ENCODE results near the gene MBNL1. TPM values are rescaled to one million over a fixed set of nuclear protein-coding genes. Genes with fewer than 3 reads are reported as not detected.
"Not testable (repeated sequence)": the region's sequence is repeated elsewhere in the genome, so short reads cannot be mapped to it uniquely, and the experiment has no call there.

MBNL1 gene
- total and polyA plus RNA-seq, 3 experiments from 2014 or later = 303 to 391 (median 386) TPM

- Mint-ChIP-seq H3K4me3 (peak overlapping the region in 4 of 7 donors; percentile 13 to 61 (median 40)), H3K4me1 (peaks cover 80 to 95% (median 89%) of the 10 kb centered on the region in 3 donors), H3K36me3 (peaks cover 31 to 90% (median 45%) of the 10 kb centered on the region in 3 donors), H3K27ac (peak overlapping the region in 7 of 8 donors; percentile 20 to 86 (median 61))
- H3K27me3 Mint-ChIP-seq; H3K9me3 ChIP-seq (ENCODE audit: low read length); H3K9me3 Mint-ChIP-seq; DNase-seq; H3K4me3 ChIP-seq (ENCODE audit: low read length); POLR2A ChIA-PET; CTCF ChIA-PET; H3K27me3 ChIP-seq (ENCODE audit: insufficient read depth, low read length, poor library complexity, severe bottlenecking); H3K27ac ChIP-seq (ENCODE audit: low read depth, low read length); H3K36me3 ChIP-seq (ENCODE audit: insufficient read depth, low read length): not testable (repeated sequence)
- peaks cover 36% of the 10 kb centered on the region for H3K4me1 ChIP-seq (ENCODE audit: insufficient read depth, low read length)
These were observed 98.5 kb downstream of the MBNL1 start for GRCh38 chr3:152367192-152367591.

- POLR2A ChIA-PET = interaction anchor here (2.4 kb wide), 1 partner anchor 103 kb away, joined by 7 read pairs; the partner anchor contains the start of gene MBNL1
- peak overlapping the region in 4 of 7 donors; percentile 35 to 61 (median 40) for H3K4me3 Mint-ChIP-seq
- H3K36me3 Mint-ChIP-seq = peaks cover 22 to 84% (median 36%) of the 10 kb centered on the region in 3 donors
These were observed 103.9 kb downstream of the MBNL1 start for GRCh38 chr3:152372633-152373032.

GRCh38 chr3:152373379-152373778 lies 104.7 kb downstream of the MBNL1 start:
- POLR2A ChIA-PET = interaction anchor here (2.4 kb wide), 1 partner anchor 104 kb away, joined by 7 read pairs; the partner anchor contains the start of gene MBNL1
- peaks cover 68% of the 10 kb centered on the region for H3K4me1 ChIP-seq (ENCODE audit: insufficient read depth, low read length)
- no peak overlapping the region for H3K4me3 ChIP-seq (ENCODE audit: low read length)
- no peaks in the 10 kb centered on the region for H3K27me3 ChIP-seq (ENCODE audit: insufficient read depth, low read length, poor library complexity, severe bottlenecking)
- no peak for DNase-seq
- H3K36me3 ChIP-seq (ENCODE audit: insufficient read depth, low read length) = peaks cover 12% of the 10 kb centered on the region
- Mint-ChIP-seq H3K27me3 (no peaks in the 10 kb centered on the region), H3K4me3 (peak overlapping the region in 6 of 7 donors; percentile 10 to 58 (median 44)), H3K4me1 (peaks cover 85 to 99% (median 96%) of the 10 kb centered on the region in 3 donors), H3K36me3 (peaks cover 16 to 82% (median 37%) of the 10 kb centered on the region in 3 donors), H3K27ac (peak overlapping the region in 6 of 8 donors; percentile 47 to 93 (median 68)), H3K9me3 (no peaks in the 10 kb centered on the region)
- H3K27ac ChIP-seq (ENCODE audit: low read depth, low read length) = no peak overlapping the region
- CTCF ChIA-PET = interaction anchor here (0.7 to 1.6 kb wide), 2 partner anchors 9 to 189 kb away, joined by 3 to 5 read pairs; no protein-coding TSS in a partner anchor
- H3K9me3 ChIP-seq (ENCODE audit: low read length) = no peaks in the 10 kb centered on the region

More at GRCh38 chr3:152372633-152373032, 103.9 kb downstream of the MBNL1 start:
- H3K36me3 ChIP-seq (ENCODE audit: insufficient read depth, low read length); H3K27me3 ChIP-seq (ENCODE audit: insufficient read depth, low read length, poor library complexity, severe bottlenecking); H3K9me3 Mint-ChIP-seq; H3K27ac ChIP-seq (ENCODE audit: low read depth, low read length); H3K27me3 Mint-ChIP-seq; H3K4me3 ChIP-seq (ENCODE audit: low read length); H3K9me3 ChIP-seq (ENCODE audit: low read length); DNase-seq: not testable (repeated sequence)
- peaks cover 62% of the 10 kb centered on the region for H3K4me1 ChIP-seq (ENCODE audit: insufficient read depth, low read length)
- peaks cover 88 to 100% (median 99%) of the 10 kb centered on the region in 3 donors for H3K4me1 Mint-ChIP-seq
- peak overlapping the region in 7 of 8 donors; percentile 35 to 84 (median 58) for H3K27ac Mint-ChIP-seq
- CTCF ChIA-PET = interaction anchor here (0.7 to 1.5 kb wide), 2 partner anchors 8 to 20 kb away, joined by 3 to 4 read pairs; no protein-coding TSS in a partner anchor

- H3K4me1 ChIP-seq (ENCODE audit: insufficient read depth, low read length) = peaks cover 69% of the 10 kb centered on the region
- no peak overlapping the region for H3K27ac ChIP-seq (ENCODE audit: low read depth, low read length)
- H3K36me3 ChIP-seq (ENCODE audit: insufficient read depth, low read length) = peaks cover 12% of the 10 kb centered on the region
- H3K36me3 Mint-ChIP-seq = peaks cover 16 to 77% (median 37%) of the 10 kb centered on the region in 3 donors
- no peaks in the 10 kb centered on the region for H3K9me3 Mint-ChIP-seq
- ChIA-PET POLR2A (interaction anchor here (2.4 kb wide), 1 partner anchor 105 kb away, joined by 7 read pairs; the partner anchor contains the start of gene MBNL1), CTCF (interaction anchor here (1.6 kb wide), 1 partner anchor 191 kb away, joined by 5 read pairs; no protein-coding TSS in a partner anchor)
- H3K27ac Mint-ChIP-seq = peak overlapping the region in 7 of 8 donors; percentile 19 to 84 (median 43)
- H3K4me3 Mint-ChIP-seq = peak overlapping the region in 3 of 7 donors; percentile 2 to 17 (median 13)
- H3K4me3 ChIP-seq (ENCODE audit: low read length) = no peak overlapping the region
- no peaks in the 10 kb centered on the region for H3K27me3 ChIP-seq (ENCODE audit: insufficient read depth, low read length, poor library complexity, severe bottlenecking)
- DNase-seq = no peak
- no peaks in the 10 kb centered on the region for H3K27me3 Mint-ChIP-seq
- peaks cover 83 to 99% (median 96%) of the 10 kb centered on the region in 3 donors for H3K4me1 Mint-ChIP-seq
- no peaks in the 10 kb centered on the region for H3K9me3 ChIP-seq (ENCODE audit: low read length)
These were observed 105.7 kb downstream of the MBNL1 start for GRCh38 chr3:152374262-152374990.

DNA sequence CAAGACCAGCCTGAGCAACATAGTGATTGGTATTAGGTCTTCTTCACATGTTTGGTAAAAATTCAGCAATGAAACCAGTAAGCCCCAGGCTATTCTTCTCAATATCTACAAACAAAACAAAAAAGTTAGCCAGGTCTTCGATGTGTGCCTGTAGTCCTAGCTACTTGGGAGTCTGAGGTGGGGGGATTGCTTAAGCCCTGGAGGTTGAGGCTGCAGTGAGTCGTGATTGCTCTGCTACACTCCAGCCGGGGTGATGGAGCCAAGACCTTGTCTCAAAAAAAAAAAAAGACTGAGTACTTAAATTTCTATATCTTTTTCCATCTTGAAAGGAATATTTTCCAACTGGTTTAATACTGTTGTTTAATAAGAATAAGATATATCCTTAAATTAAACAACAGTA lies 106.8 kb downstream of the MBNL1 start:
- Histone ChIP-seq H3K4me3 (ENCODE audit: low read length) (no peak overlapping the region), H3K4me1 (ENCODE audit: insufficient read depth, low read length) (peaks cover 70% of the 10 kb centered on the region), H3K27ac (ENCODE audit: low read depth, low read length) (no peak overlapping the region), H3K27me3 (ENCODE audit: insufficient read depth, low read length, poor library complexity, severe bottlenecking) (no peaks in the 10 kb centered on the region), H3K9me3 (ENCODE audit: low read length) (no peaks in the 10 kb centered on the region), H3K36me3 (ENCODE audit: insufficient read depth, low read length) (peaks cover 12% of the 10 kb centered on the region)
- Mint-ChIP-seq H3K9me3 (no peaks in the 10 kb centered on the region), H3K4me1 (peaks cover 83 to 99% (median 96%) of the 10 kb centered on the region in 3 donors), H3K4me3 (peak overlapping the region in 2 of 7 donors; percentile 1 to 12), H3K36me3 (peaks cover 16 to 68% (median 28%) of the 10 kb centered on the region in 3 donors), H3K27me3 (no peaks in the 10 kb centered on the region), H3K27ac (peak overlapping the region in 6 of 8 donors; percentile 9 to 57 (median 52))
- no peak for DNase-seq
- ChIA-PET POLR2A (no interaction called here), CTCF (no interaction called here)

DNA sequence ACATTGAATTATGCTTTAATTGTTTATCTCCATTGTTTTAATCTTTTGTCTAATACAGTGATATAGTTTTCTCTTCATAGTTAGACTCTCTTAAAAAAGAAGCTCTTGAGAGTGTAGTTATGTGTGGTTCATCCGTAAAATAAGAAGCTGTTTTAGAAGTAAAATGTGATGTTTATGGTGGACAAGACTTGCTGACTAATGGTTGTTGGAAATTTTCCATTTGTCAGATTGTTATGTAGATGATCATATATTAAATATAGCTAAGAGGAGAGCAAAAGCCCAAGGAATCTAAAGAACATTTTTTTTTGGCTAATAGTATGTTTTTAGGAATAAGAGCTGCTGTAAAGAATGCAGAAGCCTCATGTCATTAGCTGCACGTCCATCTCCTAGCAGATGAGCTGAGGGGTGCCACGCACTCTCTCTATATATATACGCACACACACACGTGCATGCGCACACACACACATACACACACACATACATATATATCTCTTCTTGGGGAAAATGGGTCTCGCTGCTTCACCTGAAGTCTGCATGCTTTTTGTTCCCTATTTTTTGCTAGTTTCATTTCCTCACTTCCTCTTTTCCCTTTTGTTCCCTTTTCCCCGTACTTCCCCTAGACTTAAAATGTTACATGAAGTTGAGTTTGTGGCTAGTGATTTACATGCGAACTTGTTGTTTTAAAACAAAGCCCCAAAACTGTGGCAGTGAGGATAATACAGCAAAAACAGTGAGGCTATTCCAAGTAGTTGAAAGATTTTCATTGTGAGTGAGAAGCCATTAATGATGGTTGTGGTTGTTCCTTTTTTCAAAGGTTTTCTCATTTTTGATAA lies 107.8 kb downstream of the MBNL1 start:
- DNase-seq = no peak
- H3K4me3 Mint-ChIP-seq = peak overlapping the region in 4 of 7 donors; percentile 8 to 39 (median 24)
- Histone ChIP-seq H3K27me3 (ENCODE audit: insufficient read depth, low read length, poor library complexity, severe bottlenecking) (no peaks in the 10 kb centered on the region), H3K4me3 (ENCODE audit: low read length) (no peak overlapping the region), H3K27ac (ENCODE audit: low read depth, low read length) (no peak overlapping the region), H3K9me3 (ENCODE audit: low read length) (no peaks in the 10 kb centered on the region), H3K4me1 (ENCODE audit: insufficient read depth, low read length) (peaks cover 70% of the 10 kb centered on the region), H3K36me3 (ENCODE audit: insufficient read depth, low read length) (peaks cover 12% of the 10 kb centered on the region)
- peaks cover 12 to 58% (median 24%) of the 10 kb centered on the region in 3 donors for H3K36me3 Mint-ChIP-seq
- no peaks in the 10 kb centered on the region for H3K27me3 Mint-ChIP-seq
- ChIA-PET CTCF (no interaction called here), POLR2A (interaction anchor here (0.5 kb wide), 1 partner anchor 14 kb away, joined by 3 read pairs; no protein-coding TSS in a partner anchor)
- peak overlapping the region; percentile 19 to 91 (median 52) for H3K27ac Mint-ChIP-seq
- H3K4me1 Mint-ChIP-seq = peaks cover 80 to 98% (median 94%) of the 10 kb centered on the region in 3 donors
- no peaks in the 10 kb centered on the region for H3K9me3 Mint-ChIP-seq

DNA sequence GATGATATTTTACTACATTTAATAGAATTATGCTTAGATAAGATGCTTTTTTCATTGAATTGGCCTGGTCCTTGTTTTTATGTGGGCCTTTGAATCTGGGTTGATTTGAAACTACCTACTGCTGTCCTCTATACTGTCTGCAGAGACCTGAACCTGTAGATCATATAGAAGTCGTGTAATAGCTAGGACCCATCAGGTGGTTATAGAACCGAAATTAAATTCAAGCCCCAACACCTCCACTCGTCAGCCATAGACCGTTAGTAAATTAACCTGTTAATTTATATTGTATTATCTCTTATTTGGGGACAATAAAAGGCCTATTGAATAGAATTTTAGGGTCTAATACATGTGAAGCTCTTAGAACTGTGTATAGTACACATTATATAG lies 108.4 kb downstream of the MBNL1 start:
- no peak overlapping the region for H3K27ac ChIP-seq (ENCODE audit: low read depth, low read length)
- Mint-ChIP-seq H3K27me3 (no peaks in the 10 kb centered on the region), H3K9me3 (no peaks in the 10 kb centered on the region), H3K36me3 (peaks cover 7 to 52% (median 18%) of the 10 kb centered on the region in 3 donors), H3K27ac (peak overlapping the region in 5 of 8 donors; percentile 12 to 91 (median 19)), H3K4me1 (peaks cover 80 to 98% (median 94%) of the 10 kb centered on the region in 3 donors), H3K4me3 (peak overlapping the region in 1 of 7 donors; percentile 22)
- ChIA-PET POLR2A (interaction anchor here (0.5 kb wide), 1 partner anchor 13 kb away, joined by 3 read pairs; no protein-coding TSS in a partner anchor), CTCF (no interaction called here)
- H3K4me1 ChIP-seq (ENCODE audit: insufficient read depth, low read length) = peaks cover 72% of the 10 kb centered on the region
- H3K36me3 ChIP-seq (ENCODE audit: insufficient read depth, low read length) = peaks cover 11% of the 10 kb centered on the region
- DNase-seq = no peak
- H3K4me3 ChIP-seq (ENCODE audit: low read length) = no peak overlapping the region
- no peaks in the 10 kb centered on the region for H3K9me3 ChIP-seq (ENCODE audit: low read length)
- no peaks in the 10 kb centered on the region for H3K27me3 ChIP-seq (ENCODE audit: insufficient read depth, low read length, poor library complexity, severe bottlenecking)

Measured in CD8-positive, alpha-beta memory T cell (primary cell).